Keratinocyte (primary cell): ENCODE measurements around the gene MRC2. TPM values are rescaled to one million over a fixed set of nuclear protein-coding genes. Genes with fewer than 3 reads are reported as not detected.
A peak's percentile ranks its signal among the peaks of the same experiment; 100 is the strongest.

Source experiments
- DNase-seq: peaks from one replicate; pipeline ENCODE4 v3.0.0-alpha.2; 2011; ENCODE audit warnings: low read depth, missing footprints, low spot score
- FAIRE-seq: peaks from 2 replicates; lab custom pipeline; 2011; peaks lifted over from hg19 to GRCh38; lab: Jason Lieb, UNC
- H2AFZ ChIP-seq: 2 replicates; pipeline ENCODE4 v1.6.0; 2012; ENCODE audit warnings: low read length, control low read depth, inconsistent platforms; ENCODE audit not compliant: control insufficient read depth
- H3K27ac ChIP-seq: 2 replicates; pipeline ENCODE4 v1.5.1; 2011; ENCODE audit warnings: low read length; ENCODE audit not compliant: control insufficient read depth, insufficient read depth
- H3K27me3 ChIP-seq: 3 replicates; pipeline ENCODE4 v1.6.0; 2011; ENCODE audit warnings: low read length; ENCODE audit not compliant: control insufficient read depth, insufficient read depth; ENCODE audit errors: extremely low read depth
- H3K36me3 ChIP-seq, 2 experiments: 2 replicates in 1 of 2; 3 replicates in 1 of 2; pipeline ENCODE4 v1.5.1; 2011; ENCODE audit warnings: low read length in 2 of 2, mild to moderate bottlenecking in 1 of 2; ENCODE audit not compliant: control insufficient read depth in 2 of 2, insufficient read depth in 2 of 2; ENCODE audit errors: extremely low read depth in 1 of 2
- H3K4me1 ChIP-seq: 3 replicates; pipeline ENCODE4 v1.5.1; 2011; ENCODE audit warnings: low read length; ENCODE audit not compliant: control insufficient read depth, insufficient read depth; ENCODE audit errors: extremely low read depth
- H3K4me2 ChIP-seq: 3 replicates; pipeline ENCODE4 v1.6.0; 2011; ENCODE audit warnings: low read depth, low read length; ENCODE audit not compliant: control insufficient read depth, insufficient read depth; ENCODE audit errors: extremely low read depth
- H3K4me3 ChIP-seq, 3 experiments: fragments of 200-600 bp in 1 of 3; sonication (generic) in 1 of 3; 2 replicates in 2 of 3; 3 replicates in 1 of 3; pipeline ENCODE4 v1.5.1; 2011 to 2016; ENCODE audit warnings: low read length in 3 of 3, mild to moderate bottlenecking in 3 of 3, control low read depth in 2 of 3, inconsistent platforms in 1 of 3, low read depth in 1 of 3, mixed read lengths in 1 of 3, mixed run types in 1 of 3, moderate library complexity in 1 of 3; ENCODE audit not compliant: control insufficient read depth in 2 of 3, insufficient read depth in 2 of 3; ENCODE audit errors: extremely low read depth in 1 of 3
- H3K79me2 ChIP-seq: 2 replicates; pipeline ENCODE4 v1.6.0; 2012; ENCODE audit warnings: low read length; ENCODE audit not compliant: control insufficient read depth, insufficient read depth
- H3K9ac ChIP-seq: 3 replicates; pipeline ENCODE4 v1.6.0; 2011; ENCODE audit warnings: low read length; ENCODE audit not compliant: control insufficient read depth, insufficient read depth; ENCODE audit errors: extremely low read depth
- H3K9me1 ChIP-seq: 3 replicates; pipeline ENCODE4 v1.6.0; 2011; ENCODE audit warnings: low read length; ENCODE audit not compliant: control insufficient read depth, insufficient read depth; ENCODE audit errors: extremely low read depth
- H3K9me3 ChIP-seq: 2 replicates; pipeline ENCODE4 v1.5.1; 2012; ENCODE audit warnings: low read depth, low read length; ENCODE audit not compliant: control insufficient read depth
- H4K20me1 ChIP-seq: 3 replicates; pipeline ENCODE4 v1.6.0; 2011; ENCODE audit warnings: low read length; ENCODE audit not compliant: control insufficient read depth, insufficient read depth; ENCODE audit errors: extremely low read depth
- EZH2 ChIP-seq: IDR thresholded peaks from one replicate; pipeline ENCODE4 v1.6.1; 2012; ENCODE audit warnings: inconsistent platforms, mild to moderate bottlenecking, low read length, moderate library complexity
- dilution Hi-C: fragments of 300-500 bp; cut with MboI; formaldehyde crosslinking; loops from one replicate; pipeline ENCODE4 v1.7.0; 2020; ENCODE audit warnings: low sequenced_read_pairs; ENCODE audit not compliant: extremely low pct_ligation_motif_present
- polyA plus RNA-seq, 5 experiments: library from polyadenylated mRNA; depleted of rRNA in 3 of 5; stranded (reverse) in 3 of 5; stranded (forward) in 1 of 5; unstranded in 1 of 5; fragments of >200 nt; gene quantifications; 1 replicate in 1 of 5; 2 replicates in 3 of 5; 3 replicates in 1 of 5; pipeline versions ENCODE4 v1.2.1 to v1.2.3, GENCODE V29; 2011 to 2012; ENCODE audit warnings: missing spikeins in 2 of 5, low read depth in 1 of 5, low replicate concordance in 1 of 5
- TF ChIP-seq, protein P1 (sequence below), 3 experiments: IDR thresholded peaks in 1 of 3; conservative IDR thresholded peaks in 1 of 3; optimal IDR thresholded peaks in 1 of 3; 2 replicates in 2 of 3; 3 replicates in 1 of 3; pipeline versions ENCODE3 to v1.5.1; 2011; ENCODE audit warnings: low read length in 3 of 3, mild to moderate bottlenecking in 3 of 3, moderate library complexity in 2 of 3, control low read depth in 1 of 3, inconsistent platforms in 1 of 3; ENCODE audit not compliant: insufficient read depth in 2 of 3; ENCODE audit errors: extremely low read depth in 1 of 3

Gene MRC2
- polyA plus RNA-seq, 1 donor (not counting 4 experiments of a cell fraction or from before 2014, with no cell fraction given): 14.0 TPM

DNA sequence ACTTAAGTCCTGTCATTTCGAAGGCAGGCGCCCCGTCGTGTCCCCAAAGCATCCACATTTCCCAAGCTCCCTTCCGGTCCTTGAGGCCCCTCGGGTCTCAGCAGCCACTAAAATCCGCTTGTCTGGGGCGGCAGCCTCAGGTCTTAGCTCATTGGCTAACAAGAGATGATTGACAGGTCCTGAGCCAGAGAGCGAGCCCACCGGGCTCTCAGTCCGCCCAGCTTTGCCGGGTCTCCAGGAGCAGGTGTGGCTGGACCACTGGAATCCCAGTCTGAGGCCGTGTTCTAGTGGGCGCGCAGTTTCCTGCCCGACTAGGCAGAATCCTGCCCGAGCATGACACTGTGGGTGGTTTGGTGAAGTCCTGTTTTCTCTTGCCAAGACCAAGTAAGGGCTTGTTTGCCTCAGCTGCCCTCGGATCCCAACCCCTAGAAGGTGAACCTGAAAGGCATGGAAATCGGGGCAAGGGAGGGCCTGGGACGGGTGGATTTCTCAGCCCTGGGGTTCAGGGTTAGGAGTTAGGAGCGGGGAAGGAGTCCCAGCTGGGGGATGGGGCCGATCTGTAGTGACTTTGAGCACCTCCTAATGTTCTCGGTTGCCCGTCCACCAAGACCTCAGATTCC, 42.8 kb downstream of the MRC2 start:
- peak; percentile 99 for DNase-seq
- H3K9ac ChIP-seq: peak overlapping the region; percentile 49

DNA sequence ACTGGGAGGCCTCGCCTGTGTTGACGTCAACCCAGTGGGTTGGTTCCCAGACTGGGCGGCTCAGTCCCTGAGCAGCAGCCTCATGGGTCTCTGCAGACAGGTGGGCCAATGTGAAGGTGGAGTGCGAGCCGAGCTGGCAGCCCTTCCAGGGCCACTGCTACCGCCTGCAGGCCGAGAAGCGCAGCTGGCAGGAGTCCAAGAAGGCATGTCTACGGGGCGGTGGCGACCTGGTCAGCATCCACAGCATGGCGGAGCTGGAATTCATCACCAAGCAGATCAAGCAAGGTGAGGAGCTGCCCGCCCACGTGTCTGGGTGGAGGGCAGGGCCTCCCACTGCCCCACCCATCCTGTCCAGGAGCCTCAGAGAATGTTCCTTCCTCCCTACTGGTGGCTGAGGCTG, 44.1 kb downstream of the MRC2 start:
- Histone ChIP-seq H3K4me3 (peak overlapping the region; percentile 24 to 60 (median 39)), H3K9me3 (no peaks in the 10 kb centered on the region), H3K4me2 (peak overlapping the region; percentile 91), H3K9me1 (no peaks in the 10 kb centered on the region), H3K27me3 (no peaks in the 10 kb centered on the region), H3K36me3 (peaks cover 6 to 11% of the 10 kb centered on the region in 2 experiments), H3K27ac (peak overlapping the region; percentile 70), H3K4me1 (peaks cover 42% of the 10 kb centered on the region), H3K79me2 (no peaks in the 10 kb centered on the region), H4K20me1 (no peaks in the 10 kb centered on the region), H2AFZ (peak overlapping the region; percentile 83), H3K9ac (peak overlapping the region; percentile 64)
- dilution Hi-C loops: no loop called here
- DNase-seq: peak; percentile 92
- TF ChIP-seq, protein P1, sequence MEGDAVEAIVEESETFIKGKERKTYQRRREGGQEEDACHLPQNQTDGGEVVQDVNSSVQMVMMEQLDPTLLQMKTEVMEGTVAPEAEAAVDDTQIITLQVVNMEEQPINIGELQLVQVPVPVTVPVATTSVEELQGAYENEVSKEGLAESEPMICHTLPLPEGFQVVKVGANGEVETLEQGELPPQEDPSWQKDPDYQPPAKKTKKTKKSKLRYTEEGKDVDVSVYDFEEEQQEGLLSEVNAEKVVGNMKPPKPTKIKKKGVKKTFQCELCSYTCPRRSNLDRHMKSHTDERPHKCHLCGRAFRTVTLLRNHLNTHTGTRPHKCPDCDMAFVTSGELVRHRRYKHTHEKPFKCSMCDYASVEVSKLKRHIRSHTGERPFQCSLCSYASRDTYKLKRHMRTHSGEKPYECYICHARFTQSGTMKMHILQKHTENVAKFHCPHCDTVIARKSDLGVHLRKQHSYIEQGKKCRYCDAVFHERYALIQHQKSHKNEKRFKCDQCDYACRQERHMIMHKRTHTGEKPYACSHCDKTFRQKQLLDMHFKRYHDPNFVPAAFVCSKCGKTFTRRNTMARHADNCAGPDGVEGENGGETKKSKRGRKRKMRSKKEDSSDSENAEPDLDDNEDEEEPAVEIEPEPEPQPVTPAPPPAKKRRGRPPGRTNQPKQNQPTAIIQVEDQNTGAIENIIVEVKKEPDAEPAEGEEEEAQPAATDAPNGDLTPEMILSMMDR (optimal IDR thresholded peaks at IDR 0.05 in 1 of 3, IDR thresholded peaks at IDR 0.05 in 1 of 3, conservative IDR thresholded peaks at IDR 0.05 in 1 of 3; ENCODE audit: extremely low read depth in 1 of 3, insufficient read depth in 2 of 3, low read length in 3 of 3): peak in 2 of 3 experiments; percentile 30 to 65
- no peak for TF ChIP-seq EZH2
- FAIRE-seq: no peak

More for the DNA sequence above, 42.8 kb downstream of the MRC2 start:
- dilution Hi-C loops: no loop called here
- Histone ChIP-seq H3K9me1 (no peaks in the 10 kb centered on the region), H2AFZ (peak overlapping the region; percentile 20), H3K4me1 (peaks cover 42% of the 10 kb centered on the region), H3K79me2 (no peaks in the 10 kb centered on the region), H3K36me3 (peaks cover 3 to 10% of the 10 kb centered on the region in 2 experiments), H3K4me3 (peak overlapping the region in 2 of 3 experiments; percentile 27 to 32), H3K27me3 (no peaks in the 10 kb centered on the region), H4K20me1 (no peaks in the 10 kb centered on the region), H3K27ac (peak overlapping the region; percentile 70), H3K4me2 (peak overlapping the region; percentile 69), H3K9me3 (no peaks in the 10 kb centered on the region)
- peak; percentile 99 for FAIRE-seq
- no peak for TF ChIP-seq EZH2
- TF ChIP-seq, protein P1 (optimal IDR thresholded peaks at IDR 0.05 in 1 of 3, IDR thresholded peaks at IDR 0.05 in 1 of 3, conservative IDR thresholded peaks at IDR 0.05 in 1 of 3; ENCODE audit: extremely low read depth in 1 of 3, insufficient read depth in 2 of 3, low read length in 3 of 3): no peak
